GM19351 (cell line): Measurements from ENCODE around the gene ATP1A3.
"Not testable (repeated sequence)": the region's sequence is repeated elsewhere in the genome, so short reads cannot be mapped to it uniquely, and the experiment has no call there.

Experiments used
- ATAC-seq: cut with Tn5 transposase; IDR thresholded peaks from one replicate; pipeline ENCODE4 v1.9.1; 2021; ENCODE audit warnings: mild to moderate bottlenecking, moderate library complexity; ENCODE audit not compliant: unreplicated experiment

Gene ATP1A3

DNA sequence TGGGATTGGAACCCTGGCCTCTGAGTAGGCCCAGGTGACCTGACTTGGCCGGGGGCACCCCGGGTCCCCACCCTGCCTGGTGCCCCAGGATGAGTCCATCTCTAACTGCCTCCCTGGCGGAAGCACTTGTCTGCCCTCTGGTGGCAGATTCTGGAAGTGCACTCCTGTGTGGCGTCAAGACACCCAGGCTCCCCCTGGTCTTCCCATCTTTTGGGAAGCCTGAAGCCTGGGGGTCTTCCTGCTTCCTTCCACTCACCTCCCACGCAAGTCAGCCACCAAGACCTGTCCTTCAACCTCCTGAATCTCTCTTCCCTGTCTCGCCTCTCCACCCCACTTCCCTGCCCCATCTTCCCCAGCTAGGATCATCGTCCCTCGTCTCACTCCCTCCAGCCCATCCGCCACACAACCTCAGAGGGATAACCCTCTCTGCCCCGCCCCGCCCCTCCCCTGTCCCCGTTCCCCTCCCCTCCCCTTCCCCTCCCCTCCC lies 42.3 kb downstream of the ATP1A3 start:
- no peak for ATAC-seq

DNA sequence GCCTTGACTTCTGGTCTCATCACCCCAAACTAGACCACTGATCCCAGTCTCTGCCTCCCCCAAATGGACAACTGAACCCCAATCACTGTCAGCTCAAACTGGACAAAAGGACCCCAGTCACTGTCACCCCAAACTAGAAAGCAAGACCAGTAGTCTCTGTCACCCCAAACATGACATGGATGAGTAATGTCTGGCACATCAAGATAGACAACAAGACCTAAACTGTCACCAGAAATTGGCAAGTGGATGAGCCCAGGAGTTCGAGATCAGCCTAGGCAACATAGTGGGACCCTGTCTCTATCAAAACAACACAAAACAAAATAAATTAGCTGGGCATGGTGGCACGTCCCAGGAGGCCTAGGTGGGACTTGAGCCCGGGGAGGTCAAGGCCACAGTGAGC lies 46.9 kb downstream of the ATP1A3 start:
- no peak for ATAC-seq

DNA sequence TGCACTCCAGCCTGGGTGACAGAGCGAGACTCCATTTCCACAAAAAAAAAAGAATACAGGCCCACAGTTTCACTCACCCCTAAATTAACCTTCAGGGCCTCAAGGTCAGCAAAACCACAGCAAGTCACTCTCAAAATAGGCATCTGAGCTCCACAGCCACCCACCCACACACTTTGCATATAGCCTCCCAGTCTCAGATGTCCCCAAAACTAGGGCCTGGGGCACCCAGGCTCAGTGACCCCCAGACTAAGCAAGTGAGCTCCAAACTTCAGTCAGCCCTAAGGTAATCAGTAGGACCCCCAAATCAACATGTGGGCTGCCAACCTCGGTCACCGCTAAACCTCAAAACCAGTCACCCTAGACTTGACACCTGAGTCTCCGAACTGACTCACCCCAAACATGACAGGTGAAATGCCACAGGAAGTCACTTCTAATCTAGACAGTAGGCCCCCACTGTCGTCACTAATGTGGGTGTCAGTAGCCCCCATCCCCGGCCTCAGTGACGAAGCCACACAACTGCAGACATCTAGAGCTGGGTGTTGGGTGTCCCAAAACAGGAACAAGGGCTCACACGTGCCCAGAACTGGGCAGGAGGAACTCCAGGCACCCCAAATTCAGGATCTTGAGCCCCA lies 48.8 kb downstream of the ATP1A3 start:
- peak; percentile 88 for ATAC-seq

DNA sequence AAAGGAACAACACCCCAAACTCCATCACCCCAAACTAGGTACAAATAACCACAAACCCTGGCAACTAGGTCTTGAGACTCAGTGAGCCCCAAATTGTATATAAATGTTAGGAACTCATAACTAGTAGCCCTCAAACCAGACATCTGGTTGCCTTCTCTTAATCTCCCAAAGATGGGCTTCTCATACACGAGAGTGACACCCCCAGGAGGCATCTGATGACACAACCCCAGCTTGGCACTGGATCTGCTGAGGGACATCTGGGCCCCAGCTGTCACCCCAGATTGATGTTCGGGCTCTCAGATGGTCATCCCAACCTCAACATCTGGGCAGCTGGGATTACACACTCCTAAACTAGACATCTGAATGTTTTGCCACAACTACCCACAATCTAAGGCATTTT lies 49.7 kb downstream of the ATP1A3 start:
- ATAC-seq = no peak

DNA sequence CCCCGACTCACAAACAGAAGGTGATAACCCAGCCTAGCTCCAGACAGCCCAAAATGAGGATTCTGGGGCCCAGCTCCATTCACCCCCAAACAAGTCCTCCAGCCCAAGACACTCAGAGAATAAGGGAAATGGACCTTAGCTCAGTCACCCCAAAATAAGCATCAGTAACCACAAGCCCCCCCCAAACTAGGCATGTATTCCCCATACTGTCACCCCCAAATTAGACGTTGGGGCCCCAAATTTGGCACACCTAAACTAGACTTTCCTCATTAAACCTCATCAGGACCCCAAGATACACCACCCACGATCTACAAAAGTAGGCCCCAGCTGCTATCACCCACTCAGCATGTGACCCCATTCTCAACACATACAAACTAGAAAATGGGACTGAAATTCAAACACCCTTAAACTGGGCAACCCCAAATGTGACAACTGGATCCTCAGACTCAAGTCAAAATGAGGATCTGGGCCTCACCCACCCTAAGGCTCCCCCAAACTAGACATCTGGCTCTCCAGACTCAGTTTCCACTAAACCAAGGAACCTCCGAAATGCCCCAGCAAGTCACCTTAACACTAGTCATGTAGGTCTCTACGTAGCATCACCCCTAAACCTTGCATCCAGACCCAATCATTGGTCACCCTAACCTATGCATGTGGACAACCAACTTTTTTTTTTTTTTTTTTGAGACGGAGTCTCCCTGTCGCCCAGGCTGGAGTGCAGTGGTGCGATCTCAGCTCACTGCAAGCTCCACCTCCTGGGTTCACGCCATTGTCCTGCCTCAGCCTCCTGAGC lies 52.4 kb downstream of the ATP1A3 start:
- ATAC-seq = no peak

DNA sequence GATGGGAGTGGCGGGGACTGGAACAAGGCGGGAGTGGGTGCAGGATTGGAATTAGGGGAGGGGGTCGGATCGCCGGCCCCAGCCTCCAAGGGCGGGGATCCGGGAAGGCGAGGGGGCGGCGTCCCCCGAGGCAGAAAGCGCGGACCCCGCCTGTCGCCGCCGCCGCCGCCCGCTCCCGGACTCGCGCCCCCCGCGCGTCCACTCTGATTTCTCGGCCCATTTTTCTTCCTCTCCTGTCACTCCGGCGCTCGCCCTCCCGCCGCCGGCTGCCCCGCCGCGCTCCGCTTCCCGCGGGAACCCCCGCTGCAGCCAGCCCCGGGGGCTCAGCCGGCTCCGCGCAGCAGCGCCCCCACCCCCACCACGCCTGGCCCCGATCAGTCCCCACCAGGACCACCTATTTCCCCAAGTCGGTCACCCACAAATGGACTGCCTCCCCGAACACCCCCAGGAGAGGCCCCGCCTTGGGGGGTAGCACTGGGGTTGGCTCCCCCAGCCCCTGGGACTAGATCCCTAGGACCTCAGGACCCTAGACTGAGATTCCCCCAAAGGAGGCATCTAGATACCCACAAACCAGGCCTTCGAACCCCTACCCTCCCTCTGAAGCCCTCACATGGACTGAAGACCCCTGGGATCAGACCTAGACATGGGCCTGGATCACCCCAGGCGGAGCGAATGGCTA lies 53.2 kb downstream of the ATP1A3 start:
- no peak for ATAC-seq

DNA sequence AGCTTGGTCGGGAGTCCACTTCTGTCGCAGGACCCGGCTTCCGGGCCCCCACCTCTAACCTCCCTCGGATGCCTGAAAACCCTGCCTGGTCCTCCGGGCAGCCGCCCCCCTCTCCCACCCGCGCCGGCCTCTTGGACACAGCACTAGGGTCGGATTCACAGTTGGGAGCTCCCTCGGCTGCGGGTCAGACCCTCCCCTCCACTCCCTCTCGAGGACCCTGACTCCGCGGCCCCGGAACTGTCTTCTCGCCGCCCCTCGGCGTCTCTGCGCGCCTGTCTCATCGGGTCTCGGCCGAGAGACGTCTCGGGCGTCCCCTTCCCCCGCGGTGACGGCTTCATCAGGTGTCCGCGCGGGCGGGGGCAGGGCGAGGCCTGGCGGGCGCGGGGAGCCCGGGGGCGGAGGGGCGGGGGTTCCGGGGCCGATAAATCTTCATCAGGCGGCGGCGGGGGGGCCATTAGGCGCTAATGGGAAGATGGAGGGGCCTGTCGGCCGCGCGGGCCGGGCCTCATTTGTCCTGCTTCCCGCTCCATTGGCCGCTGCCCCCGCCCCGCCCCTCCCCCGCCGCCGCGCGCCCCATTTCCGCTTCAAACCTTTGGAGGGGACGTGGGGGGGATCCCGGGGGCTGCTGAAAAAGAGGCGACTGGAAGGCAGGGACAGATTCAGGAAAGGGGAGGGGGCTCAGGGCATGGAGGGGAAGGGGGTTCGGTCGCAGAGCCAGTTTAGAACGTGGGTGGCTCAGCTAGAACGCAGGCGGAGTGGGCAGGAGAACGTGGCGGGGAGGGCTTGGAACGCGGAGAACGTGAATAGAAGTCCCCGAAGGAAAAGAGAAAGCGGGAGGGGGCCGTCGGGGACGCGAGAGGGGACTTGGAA lies 53.9 kb downstream of the ATP1A3 start:
- ATAC-seq = no peak

DNA sequence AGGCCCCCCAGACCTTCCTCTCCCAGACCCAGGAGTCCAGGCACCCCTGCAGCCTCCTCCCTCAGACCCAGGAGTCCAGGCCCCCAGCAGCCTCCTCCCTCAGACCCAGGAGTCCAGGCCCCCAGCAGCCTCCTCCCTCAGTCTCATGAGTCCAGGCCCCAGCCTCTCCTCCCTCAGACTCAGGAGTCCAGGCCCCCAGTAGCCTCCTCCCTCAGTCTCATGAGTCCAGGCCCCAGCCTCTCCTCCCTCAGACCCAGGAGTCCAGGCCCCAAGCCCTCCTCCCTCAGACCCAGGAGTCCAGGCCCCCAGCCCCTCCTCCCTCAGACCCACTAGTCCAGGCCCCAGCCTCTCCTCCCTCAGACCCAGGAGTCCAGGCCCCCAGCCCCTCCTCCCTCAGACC lies 54.8 kb downstream of the ATP1A3 start:
- not testable (repeated sequence) for ATAC-seq

DNA sequence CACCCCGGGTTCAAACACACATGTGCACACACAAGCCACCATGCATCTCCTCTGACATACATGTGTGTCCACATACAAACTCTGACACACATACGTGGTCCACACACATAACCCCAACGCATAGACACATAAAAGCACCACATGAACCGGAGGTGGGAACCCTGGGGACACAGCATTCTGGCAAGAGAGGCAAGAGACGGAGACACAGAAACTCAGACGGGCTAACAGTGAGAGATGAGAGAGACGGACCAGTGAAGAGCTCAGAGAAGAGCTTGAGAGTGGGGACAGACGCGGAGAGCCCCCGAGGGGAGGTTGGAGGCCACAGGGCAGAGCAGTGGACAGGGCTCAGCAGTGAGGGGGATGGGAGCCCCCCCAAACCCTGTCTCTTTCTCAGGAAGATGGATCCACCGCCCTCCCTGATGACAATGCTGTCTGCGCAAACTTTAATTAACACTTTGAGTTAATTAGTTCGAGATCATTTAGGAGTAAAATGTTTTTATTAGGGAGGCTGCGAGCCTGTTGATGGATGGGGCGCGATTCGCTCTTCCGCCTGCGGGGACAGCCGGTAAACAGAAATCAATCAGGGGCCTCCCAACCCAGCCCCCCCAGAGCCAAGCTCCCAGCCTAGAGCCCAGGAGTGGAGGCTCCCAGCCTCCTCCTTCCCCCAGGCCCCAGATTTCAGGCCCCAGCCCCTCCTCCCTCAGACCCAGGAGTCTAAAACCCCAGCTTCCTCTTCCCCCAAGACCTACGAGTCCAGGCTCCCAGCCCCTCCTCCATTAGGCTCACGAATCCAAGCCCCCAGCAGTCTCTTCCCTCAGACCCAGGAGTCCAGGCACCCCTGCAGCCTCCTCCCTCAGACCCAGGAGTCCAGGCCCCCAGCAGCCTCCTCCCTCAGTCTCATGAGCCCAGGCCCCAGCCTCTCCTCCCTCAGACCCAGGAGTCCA lies 56.2 kb downstream of the ATP1A3 start:
- ATAC-seq = no peak

DNA sequence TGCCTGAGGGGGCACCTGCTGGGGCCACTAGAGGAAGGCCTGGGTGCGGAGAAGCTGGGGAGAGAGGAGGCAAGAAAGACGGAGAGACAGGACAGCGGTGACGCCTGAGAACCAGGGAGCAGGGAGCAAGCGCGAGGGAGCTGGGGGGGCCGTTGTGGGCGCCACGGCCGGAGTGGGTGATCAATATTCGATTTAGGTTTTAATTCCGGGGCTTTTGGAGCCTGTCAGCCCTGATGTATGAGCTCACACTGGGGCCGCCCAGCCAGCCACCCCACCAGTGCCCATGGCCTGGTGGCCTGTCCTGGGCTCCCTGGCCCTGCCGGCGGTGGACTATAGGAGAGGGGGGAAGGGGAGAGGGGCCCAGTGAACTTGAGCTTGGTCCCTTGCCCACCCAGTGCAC lies 57.1 kb downstream of the ATP1A3 start:
- ATAC-seq = no peak

DNA sequence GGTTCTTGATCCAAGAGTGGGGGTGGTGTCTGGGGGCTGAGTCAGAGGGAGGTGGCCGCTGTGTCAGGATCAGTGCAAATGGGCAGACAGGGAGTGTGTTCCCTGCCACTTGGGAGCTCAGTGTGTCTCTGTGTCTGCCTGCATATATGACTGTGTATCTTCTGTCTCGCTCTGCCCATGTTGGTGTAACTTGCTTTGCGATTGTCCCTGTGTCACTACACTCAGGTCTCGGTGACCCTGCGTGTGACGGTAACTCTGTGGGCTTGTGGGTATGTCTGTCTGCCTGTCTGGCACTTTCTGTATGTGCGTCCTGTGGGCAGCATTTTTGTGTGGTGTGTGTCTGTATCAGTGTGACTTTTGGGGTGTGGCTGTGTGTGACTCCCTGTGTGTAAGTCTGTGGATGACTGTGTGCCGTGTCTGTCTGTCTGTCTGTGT lies 57.6 kb downstream of the ATP1A3 start:
- no peak for ATAC-seq

DNA sequence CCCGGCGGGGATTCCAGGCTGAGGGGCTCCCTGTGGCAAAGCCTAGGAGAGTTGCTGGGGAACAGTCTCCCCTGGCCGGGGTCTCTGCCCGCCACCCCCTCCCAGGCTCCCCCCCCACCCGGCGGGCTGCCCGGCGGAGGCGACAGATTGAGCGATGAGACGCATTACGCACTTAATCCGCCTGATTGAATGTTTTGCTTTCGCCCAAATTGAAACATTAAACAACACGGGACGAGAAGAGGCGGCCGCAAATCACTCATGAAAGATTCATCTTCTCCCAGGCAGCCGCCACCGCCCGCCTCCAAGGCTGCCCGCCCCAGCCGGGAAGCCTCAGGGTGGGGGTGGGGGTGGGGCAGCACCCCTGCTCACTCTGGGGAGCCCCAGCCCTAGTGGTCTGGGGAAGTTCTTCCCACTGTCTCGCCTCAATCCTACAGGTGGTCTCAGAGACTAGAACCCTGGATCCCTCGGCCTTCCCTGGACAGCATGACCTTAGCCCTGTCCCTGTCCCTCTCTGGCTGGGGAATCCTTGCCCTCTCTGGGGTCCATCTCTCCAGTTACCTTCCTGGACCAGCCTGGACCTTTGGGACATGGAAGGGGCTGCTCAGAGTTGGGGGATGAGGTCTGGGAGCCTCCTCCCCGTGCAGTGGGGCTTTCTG lies 58.1 kb downstream of the ATP1A3 start:
- ATAC-seq = no peak

DNA sequence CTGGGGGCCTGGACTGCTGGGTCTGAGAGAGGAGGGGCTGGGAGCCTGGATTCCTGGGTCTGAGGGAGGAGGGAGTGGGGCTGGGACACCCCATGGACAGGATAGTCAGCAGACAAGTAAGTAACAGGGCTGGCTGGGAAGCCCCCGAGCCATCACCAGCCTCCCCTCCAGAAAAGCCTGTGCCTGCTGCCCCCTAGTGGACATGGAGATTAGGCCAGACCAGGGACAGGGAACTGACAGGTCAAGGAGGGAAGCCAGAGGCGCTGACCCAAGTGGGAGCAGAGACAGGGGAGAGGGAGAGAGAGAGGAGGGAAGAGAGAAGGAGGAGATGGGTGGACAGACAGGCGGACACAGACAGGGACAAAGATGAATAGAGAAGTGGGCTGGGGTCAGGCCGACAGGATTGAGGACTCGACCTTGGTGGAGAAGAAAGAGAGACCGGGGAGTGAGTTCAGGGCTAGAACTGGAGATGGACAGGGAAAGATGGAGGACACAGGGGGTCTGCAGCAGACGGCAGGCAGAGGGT lies 59.1 kb downstream of the ATP1A3 start:
- ATAC-seq = no peak

DNA sequence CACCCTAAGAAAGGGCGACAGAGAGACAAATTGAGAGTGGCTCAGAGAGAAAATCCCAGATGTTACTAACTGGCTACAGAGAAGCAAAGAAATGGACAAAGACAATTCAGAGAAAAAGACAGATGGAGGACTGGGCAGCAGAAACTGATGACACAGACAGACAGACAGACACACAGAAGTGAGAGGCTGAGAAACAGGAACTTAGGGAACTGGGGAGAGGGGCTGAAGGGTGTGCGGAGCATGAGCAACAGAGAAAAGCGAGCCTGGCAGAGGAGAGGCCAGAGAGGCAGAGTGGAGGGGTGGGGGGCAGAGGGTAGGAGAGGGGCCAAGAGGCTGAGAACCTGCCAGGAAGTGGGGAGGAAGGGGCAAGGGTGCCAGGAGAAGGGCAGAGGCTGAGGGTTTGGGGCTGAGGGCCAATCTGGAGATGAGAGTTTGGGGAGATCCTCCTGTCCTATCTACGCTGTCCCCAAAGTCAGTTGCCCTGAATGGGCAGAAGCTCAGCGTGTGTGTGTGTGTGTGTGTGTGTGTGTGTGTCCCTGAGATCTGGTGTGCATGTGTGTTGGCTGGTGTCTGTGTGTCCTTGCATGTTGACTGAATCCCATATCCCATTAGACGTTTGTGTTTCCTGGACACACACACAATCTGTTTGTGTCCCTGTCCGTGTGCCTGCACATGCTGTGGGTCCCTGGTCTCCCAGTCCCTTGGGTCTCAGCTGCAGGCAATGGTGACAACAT lies 60.2 kb downstream of the ATP1A3 start:
- ATAC-seq = no peak

DNA sequence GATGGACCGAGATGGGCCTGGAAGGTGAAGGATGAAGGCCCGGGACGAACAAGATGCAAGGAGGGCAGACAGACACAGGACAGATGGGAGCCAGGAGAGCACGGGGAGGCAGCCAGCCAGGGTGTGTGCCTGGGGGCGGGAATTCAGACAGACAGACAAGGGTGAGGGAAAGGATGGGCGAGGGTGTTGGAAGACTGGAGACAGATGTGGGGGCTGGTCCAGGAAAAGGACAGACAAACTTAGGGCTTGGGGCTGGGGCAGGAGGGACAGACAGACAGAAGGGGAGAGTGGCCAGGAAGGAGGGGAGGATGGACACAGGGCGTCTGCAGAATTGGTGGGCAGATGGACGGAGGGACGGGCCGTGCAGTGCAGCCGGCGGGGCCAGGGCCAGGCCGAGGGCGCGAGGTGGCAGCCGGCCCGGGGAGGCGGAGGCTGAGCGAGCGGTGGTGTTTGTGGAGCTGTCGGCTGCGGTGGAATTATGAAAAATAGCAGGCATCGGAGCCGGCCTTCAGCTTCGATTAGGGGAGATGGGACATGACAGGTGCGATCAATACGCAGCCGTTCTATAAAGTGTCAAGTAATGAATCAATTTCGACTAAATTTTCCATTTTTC lies 61.2 kb downstream of the ATP1A3 start:
- ATAC-seq = no peak

DNA sequence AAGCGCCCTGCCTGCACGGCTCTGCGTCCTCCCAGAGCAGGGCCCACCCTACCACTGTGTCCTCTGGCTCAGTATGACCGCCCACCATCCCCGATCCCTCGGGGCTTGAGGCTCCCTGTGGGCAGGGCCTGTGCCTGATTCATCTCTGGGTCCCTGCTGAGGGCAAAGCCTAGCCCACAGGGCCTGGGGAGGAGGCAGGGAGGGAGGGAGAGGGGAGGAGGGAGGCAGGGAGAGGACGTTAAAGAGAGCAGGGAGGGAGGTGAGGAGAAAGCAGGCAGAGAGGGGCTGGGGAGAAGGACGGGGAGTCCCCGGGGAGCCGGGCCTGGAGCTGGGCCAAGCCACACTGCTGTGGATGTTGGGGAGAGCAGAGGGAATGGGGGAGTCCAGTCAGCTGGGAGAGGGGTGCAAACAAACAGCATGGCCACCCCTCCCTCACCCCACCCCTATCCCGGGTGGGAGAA lies 61.7 kb downstream of the ATP1A3 start:
- ATAC-seq = no peak

DNA sequence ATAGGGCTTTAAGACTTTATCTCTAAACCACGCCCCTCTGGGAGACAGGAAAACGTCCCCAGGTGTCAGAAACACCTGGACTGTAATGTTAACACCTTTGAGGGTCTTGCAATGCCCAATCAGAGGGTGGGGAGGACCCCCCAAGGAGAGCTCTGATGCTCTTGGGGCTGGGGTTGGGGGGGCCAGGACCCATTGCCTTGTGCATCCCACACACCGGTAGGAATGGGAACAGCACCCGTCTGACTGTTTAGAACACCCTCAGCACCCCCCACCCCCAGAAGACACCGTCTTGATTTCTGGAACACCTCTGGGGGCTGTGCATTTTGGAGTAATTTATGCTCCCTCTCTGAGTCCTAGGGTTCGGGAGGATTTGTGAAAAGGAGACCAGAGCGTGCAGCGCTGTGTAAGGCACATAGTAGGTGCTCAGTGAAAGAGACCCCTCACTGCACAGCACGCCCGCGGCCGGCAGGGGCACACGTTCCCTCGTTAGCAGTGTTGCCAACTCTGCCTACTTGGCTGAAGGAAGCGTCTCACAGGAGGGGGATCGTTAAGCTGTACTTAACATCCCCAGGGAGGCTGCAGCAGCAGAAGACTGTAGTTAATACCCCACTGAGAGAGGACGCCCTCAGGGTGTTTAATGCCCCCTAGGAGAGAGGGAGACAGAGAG lies 63.0 kb downstream of the ATP1A3 start:
- no peak for ATAC-seq
